GM21576 (cell line): ENCODE results near the gene DRC1.

Experiments used
- ATAC-seq: cut with Tn5 transposase; IDR thresholded peaks from one replicate; pipeline ENCODE4 v1.9.1; 2021; ENCODE audit warnings: mild to moderate bottlenecking, moderate library complexity; ENCODE audit not compliant: unreplicated experiment

Gene DRC1

GRCh38 chr2:26396734-26397298 lies 4.9 kb upstream of the DRC1 start:
- no peak for ATAC-seq

GRCh38 chr2:26399771-26400376 lies 1.8 kb upstream of the DRC1 start:
- ATAC-seq, result no peak

DNA sequence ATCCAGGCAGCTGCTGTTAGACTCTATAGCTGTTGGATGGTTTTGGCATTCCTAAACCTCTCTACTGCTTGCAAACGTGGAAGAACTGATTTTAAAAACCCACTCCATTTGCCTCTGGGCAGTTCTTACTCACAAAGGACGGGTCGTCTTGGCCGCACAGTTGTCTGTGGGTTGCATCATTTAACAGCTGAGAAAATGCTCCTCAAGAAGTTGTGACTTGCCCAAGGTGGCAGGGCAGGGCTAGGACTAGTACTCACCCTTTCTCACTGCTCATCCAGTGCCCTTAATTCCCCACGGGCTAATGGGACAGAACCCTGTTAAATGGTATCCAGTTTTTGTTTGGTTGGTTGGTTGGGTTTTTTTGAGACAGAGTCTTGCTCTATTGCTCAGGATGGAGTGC lies 997 bp upstream of the DRC1 start:
- no peak for ATAC-seq

- ATAC-seq, result no peak
These were observed 5.8 kb downstream of the DRC1 start for GRCh38 chr2:26407526-26407925.

- ATAC-seq, result no peak
These were observed 8.1 kb downstream of the DRC1 start for GRCh38 chr2:26409785-26410184.

DNA sequence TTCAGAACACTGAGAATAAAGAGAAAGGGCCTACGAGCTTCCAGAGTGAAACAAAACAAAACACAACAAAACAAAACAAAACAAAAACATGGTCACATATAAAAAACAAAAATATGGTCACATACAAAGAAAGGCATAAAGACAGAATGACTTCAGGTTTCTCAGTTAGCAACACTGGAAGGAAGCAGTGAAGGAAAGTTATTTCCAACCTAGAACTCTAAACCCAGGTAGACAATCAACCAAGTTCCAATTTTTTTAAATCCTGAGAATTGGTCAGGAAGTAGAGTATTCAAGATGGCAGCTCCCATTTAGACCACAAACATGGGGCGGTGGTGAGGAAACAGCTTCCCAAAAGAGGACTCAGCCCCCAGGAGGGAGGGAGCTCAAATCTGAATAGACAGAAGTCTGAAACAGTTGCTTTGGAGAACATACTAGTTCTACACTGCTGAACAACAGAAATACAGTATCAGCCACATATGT lies 9.1 kb downstream of the DRC1 start:
- no peak for ATAC-seq

GRCh38 chr2:26411419-26411818 lies 9.7 kb downstream of the DRC1 start:
- no peak for ATAC-seq

GRCh38 chr2:26412091-26412673 lies 10.5 kb downstream of the DRC1 start:
- ATAC-seq, result no peak

DNA sequence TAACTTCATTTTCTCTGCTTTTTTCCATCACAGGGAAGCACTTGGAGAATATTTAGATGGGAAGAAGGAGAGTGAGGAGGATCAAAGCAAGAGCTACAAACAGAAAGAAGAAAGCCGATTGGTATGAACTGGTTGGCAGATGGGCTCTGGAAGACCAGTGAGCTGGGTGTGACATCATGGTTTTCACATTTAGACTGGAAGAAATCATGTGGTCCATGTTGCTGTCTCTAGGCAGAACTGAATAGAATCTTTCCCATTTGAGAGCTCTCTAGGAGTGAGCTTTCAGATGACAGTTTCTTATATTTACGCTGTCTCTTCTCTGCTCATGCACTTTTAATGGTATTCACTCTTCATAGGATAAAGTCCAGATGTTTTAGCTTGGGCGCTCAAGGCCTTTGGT lies 12.6 kb downstream of the DRC1 start:
- no peak for ATAC-seq

GRCh38 chr2:26421961-26422360 lies 20.2 kb downstream of the DRC1 start:
- no peak for ATAC-seq

GRCh38 chr2:26422947-26423629 lies 21.4 kb downstream of the DRC1 start:
- ATAC-seq, result no peak

DNA sequence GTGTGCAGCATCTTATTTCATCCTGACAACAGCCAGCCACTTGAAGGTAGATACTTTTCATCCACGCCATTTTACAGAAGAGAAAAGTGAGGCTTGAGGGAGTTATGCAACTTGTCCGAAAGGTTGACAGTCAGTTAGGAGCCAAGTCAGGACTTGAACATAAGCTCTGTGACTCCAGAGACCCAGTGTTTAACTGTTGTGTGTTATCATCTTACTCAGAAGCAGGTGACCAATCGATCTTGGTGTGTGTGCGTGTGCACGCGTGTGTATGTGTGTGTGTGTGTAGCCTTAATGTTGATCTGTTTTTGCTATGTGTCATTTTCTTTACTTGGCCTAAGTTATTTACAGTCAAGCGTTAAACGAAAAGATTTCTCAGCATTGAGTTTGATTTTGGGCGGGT lies 22.0 kb downstream of the DRC1 start:
- ATAC-seq, result no peak

DNA sequence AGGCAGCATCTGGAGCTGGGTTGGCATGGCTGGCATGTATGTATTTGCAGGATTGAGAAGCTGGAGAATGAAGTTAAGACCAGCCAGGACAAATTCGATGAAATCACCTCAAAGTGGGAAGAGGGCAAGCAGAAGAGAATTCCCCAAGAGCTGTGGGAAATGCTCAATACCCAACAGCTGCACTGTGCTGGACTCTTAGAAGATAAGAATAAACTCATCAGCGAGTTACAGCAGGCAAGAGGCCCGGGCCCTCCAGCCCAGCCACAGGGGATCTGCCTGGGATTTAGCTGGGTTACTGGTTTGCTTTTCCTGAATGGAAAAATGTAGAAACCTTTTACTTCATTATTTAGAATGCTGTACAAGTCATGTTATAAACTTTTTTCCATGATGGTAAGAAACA lies 22.5 kb downstream of the DRC1 start:
- no peak for ATAC-seq

GRCh38 chr2:26428846-26429245 lies 27.1 kb downstream of the DRC1 start:
- ATAC-seq, result no peak

DNA sequence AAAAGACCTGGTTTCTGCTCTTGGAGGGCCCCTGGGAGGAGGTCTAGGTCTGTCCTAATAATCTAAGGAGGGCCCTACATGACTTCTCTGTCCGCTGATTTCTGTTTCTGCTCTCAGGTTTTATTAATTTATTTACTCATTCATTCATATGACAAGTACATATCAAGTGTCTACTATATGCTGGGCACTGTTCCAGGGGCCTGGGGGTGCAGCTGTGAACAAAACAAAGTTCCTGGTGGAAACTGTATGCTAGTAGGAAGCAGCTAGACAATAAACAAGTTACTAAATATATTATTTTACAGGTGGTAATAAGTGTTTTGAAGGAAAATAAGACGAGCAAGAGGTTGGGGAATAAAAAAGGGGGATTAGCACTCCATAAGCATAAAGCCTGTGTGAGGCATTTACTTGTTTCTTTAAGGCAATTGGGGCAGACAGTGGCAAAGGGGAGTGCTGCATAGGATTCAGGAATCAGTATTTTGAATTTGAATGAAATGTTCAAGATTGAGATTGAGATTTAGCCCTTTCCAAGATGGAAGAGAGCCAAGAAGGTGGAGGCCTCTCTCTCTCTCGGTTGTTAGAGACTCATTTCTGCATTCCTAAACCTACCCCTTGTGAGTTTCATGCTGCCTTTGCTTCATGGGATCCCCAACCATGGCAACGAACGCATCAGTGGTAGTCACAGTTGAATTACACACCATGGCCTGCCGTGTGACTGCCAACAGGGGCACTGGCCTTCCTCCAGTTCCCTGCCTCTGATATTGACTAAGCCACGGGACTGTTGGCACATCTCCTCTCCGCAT lies 28.3 kb downstream of the DRC1 start:
- ATAC-seq, result no peak

DNA sequence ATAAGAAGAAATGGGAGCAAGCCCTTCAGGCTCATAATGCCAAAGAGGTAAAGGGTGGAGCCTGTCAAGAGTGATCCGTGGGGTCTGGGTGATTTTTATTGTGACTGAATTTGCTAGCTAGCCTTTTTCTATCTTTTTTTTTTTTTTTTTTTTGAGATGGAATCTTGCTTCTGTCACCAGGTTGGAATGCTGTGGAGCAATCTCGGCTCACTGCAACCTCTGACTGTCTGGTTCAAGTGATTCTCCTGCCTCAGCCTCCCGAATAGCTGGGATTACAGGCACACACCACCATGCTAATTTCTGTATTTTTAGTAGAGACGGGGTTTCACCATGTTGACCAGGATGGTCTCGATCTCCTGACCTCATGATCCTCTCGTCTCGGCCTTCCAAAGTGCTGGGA lies 29.1 kb downstream of the DRC1 start:
- ATAC-seq, result no peak

DNA sequence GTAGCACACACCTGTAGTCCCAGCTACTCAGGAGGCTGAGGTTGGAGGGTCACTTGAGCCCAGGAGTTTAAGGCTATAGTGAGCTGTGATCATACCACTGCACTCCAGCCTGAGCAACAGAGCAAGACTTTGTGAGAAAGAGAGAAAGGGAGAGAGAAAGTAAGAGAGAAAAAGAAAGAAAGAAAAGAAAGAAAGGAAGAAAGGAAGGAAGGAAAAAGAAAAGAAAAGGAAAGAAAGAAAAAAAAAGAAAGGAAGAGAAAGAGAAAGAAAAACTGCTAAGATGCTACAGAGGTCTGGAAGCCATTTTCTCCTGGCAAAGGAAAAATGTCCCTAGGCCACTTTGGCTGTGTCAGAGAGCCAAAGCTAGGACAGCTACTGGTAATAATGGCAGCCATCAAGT lies 30.6 kb downstream of the DRC1 start:
- ATAC-seq, result no peak

GRCh38 chr2:26432859-26433258 lies 31.1 kb downstream of the DRC1 start:
- no peak for ATAC-seq

DNA sequence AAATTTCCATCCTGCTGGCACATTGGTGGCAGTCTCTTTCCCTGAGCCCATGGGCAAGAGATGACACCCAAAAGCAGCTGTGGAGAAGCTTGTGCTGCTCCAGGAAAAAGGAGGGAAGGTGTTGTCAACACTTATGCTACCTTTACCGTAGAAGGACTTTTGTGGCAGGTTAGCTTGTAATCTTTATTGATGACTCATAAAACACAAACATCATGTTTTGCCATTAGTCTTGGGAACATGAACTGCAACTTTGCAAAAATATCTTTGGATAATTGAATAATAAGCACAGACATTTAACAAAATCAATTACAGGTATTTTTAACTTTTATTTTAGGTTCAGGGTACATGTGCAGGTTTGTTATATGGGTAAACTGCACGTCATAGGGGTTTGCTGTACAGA lies 33.4 kb downstream of the DRC1 start:
- ATAC-seq, result no peak

DNA sequence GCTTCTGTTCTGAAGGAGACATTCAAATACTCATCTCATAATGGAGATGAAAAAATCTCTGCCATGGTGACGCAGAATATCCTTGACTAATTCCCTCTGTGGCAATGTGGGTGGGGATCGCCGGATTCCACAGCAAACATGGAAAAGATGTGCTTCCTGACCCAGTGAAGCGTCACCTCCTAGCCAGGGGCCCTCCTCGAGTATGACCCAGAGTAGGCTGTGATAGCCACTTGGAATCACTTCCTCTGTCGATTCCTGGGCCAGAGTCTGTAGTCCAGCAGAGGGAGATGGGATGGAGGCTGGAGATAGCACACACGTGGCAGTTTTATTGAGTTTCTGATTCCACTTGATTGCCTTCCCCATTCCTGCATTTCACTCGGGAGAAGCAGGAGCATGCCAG lies 36.8 kb downstream of the DRC1 start:
- ATAC-seq, result no peak

- ATAC-seq, result no peak
These were observed 37.2 kb downstream of the DRC1 start for GRCh38 chr2:26438926-26439325.
